Fibroblast of upper back skin (primary cell): ENCODE results near the gene NDUFS6.
"Not testable (repeated sequence)": the region's sequence is repeated elsewhere in the genome, so short reads cannot be mapped to it uniquely, and the experiment has no call there.

Source experiments
- DNase-seq: peaks from one replicate; pipeline ENCODE4 v3.0.0-alpha.2; 2013

Gene NDUFS6

DNA sequence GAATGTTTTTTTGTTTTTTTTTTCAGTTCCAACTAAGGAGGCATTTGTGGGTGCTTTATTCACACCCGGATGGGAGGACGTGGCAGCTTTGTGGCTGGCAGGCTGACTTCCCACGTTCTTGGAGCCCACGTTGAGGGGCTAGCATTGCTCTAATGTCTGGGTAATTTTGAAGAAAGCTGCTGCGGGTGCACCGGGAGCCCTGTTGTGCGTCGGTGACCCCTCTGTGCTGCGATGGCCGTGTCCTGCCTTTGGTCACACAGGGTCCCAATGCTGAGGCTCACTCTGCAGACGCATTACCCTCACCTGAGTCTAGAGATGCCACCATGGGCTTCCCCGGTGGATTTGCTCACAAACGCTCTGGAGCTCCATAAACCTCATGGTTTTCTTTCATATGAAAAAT lies 34.2 kb downstream of the NDUFS6 start:
- no peak for DNase-seq

DNA sequence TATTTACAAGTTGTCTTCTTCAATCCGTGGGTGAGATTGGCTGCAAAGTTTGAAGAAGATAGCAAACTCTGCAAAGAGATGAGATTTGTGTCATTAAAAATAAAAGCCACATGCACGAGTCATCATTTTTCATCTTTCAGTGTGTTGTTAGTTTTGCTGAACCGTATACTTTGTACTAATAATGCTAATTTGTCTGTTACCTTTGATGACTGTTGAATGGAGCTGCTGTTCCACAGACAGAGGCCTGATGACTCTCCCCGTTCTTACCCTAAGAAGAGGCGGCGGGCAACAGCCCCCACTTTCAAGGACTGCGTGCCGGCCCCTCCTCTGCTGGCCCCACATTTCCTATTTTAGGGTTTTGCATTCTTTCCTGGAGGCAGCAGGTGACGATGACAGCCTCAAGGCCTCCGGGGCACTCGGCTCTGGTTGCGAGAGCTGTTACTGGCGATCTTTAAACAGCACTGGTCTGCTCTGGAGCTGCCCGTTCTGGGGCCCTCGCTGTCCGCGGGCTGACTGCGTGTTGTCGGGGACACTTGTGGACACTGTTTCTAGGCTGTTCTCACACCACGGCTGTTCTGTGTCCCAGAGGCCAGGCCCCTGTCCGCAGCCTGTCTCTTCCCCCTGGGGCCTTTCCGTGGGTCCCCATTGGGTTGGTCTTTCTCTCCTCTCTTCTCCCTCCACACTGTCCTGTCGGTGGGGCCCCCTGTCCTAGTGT lies 35.1 kb downstream of the NDUFS6 start:
- DNase-seq, result no peak

DNA sequence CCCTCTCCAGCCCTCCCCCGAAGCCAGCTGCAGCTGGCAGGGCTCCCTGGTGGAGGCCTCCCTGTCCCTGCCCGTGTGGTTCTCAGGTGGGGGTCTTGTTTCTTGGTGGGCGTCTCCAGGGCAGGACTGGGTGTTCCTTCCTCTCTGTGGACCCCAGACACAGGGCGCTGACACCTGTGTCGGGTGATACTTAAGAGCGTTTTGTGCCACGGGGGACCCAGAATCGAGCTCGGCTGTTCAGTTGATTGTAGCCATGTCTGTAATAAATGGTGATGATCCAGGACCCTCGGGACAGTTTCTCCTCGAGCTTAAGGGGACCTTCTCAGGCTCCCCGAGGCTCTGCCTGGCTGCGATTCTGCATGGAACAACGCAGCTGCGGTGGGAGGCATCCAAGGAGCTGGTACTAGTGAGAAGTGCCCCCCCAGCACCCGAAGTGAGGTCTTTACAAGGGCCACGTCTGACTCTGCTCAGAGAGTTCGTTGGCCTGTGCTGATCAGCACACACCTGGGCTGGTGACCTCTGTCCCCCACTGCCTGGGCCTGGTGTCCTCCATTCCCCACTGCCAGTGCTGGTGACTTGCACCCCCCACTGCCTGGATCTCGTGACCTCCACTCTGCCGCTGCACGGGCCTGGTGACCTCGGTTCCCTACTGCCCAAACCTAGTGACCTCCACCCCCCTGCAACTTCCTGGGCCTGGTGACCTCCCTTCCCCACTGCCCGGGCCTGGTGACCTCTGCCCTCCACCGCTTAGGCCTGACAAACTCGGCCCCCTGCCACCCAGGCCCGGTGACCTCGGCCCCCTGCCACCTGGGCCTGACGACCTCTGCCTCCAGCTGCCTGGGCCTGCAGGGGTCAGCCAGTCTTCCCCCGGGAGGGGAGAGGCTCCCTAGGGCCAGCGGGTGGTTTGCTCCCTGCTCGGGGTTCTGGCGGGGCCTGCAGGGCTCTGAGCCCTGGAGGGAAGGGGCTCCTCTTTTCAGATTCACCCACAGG lies 36.0 kb downstream of the NDUFS6 start:
- DNase-seq, result no peak

DNA sequence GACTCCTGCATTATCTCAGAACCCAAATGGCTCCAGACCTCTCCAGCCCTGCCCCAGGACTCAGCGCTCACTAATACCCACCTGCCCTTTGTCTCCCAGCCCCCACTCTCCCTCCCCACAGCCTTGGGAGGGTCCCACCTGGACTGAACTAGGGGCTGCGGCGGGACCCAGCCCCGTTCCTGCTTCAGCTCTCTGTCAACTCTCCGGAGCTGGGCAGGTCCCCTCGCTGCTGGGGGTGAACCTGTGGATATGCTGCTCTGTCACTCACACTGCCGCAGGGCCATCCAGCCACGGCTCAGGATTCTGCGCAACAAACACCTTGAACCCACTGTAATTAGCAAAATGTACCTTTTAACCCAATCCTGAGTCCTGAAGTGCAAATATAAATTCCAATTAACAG lies 36.8 kb downstream of the NDUFS6 start:
- DNase-seq, result no peak

DNA sequence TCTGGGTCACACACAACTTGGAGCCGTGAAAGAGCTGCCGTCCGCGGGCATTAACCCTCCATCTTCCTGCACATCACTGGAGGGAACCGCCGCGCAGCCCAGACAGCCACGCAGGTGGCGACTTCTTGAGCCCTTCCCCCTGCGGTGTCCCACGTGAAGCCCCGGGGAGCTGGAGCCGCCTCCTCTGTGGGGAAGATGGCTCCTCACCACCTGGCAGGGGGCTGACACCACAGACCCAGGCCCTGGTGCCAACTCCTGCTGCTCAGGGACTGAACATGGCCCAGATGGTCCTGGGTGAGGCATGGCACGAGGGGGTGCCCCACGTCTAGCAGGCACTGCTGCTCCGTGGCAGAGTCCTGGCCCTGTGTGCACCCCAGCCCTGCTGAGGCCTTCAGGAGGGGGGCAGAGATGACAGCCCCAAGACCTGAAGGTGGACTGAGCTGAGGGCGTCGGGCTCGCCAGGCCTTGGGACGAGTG lies 38.9 kb downstream of the NDUFS6 start:
- DNase-seq, result no peak

DNA sequence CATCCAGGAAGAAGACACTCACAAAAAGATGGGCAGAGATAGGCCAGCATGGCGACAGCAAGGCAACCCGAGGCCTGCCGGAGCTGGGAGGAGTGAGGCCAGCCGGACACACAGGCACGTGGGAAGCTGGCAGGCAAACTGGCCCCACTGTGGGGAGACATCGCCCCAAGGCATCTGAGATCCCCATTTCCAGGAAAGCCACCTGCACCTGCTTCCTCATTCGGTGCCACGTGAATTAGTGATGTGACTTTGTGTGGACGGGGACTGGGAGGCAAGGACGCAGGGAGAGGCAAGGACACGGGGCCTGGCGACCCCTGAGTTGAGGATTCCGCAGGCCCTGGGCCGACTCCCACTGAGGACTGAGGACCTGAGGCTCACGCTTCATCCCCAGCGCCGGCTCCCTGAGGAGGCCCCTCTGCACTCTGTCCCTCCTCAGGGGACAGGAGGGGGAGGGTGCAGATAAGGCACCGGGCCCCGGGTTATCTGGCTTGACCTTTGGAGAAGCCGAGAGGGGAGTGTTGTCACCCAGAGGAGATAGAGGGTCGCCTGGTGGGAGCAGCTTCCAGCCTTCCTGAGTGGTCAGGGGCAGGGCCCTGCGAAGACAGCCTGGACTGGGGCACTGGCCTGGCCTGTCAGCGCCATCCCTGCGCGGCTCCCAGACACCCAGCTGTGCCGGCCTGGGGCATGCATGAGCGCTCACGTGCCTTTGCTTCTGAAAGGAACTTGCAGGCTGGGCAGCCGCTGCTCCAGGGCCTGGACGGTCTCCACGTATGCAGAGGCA lies 39.7 kb downstream of the NDUFS6 start:
- DNase-seq, result no peak

DNA sequence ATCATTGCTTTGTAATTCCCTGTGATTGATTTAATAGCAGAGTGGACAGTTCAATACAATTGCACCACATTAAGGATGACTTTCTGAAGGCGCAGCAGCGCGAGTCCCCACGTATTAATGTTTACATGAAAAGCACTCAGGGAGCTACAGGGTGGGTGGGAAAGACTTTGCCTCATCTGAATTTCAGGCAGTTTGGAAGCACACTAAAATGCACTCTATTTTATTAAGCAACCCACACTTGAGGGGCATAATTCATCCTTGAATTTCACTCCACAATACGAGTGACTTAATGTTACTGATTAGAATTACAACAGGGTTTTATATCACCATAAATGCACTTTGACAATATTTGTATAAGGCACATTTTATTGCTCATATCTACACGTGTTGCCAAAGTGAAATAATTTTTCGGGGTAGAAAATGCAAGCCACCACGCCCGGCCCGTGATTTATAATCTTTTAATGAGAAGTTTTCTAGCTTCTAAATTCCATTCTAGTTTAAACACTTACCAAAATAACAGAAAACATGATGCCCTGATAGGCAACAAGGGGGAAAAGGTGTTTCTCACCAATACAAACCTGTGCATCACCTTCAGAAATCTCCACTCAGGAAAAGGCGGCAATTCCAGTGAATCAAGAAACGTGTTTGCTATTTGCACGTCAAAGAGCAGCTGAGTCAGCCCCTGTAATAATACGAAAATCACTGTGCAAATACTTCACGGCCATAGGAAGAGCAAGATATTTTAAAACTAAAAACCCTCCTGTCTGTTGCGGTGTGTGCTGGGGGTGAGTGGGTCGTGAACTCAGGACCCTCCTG lies 41.0 kb downstream of the NDUFS6 start:
- no peak for DNase-seq

DNA sequence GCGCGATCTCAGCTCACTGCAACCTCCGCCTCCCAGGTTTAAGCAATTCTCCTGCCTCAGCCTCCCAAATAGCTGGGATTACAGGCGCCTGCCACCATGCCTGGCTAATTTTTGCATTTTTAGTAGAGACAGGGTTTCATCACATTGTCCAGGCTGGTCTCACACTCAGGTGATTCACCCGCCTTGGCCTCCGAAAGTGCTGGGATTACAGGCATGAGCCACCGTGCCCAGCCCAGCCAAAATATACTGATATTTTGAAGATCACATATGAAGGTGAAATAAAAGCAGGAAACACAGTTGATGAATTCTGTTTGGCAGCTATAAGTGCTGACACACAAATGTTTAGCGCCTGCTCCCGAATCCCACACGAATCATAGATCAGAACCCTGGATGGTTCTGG lies 42.6 kb downstream of the NDUFS6 start:
- not testable (repeated sequence) for DNase-seq

DNA sequence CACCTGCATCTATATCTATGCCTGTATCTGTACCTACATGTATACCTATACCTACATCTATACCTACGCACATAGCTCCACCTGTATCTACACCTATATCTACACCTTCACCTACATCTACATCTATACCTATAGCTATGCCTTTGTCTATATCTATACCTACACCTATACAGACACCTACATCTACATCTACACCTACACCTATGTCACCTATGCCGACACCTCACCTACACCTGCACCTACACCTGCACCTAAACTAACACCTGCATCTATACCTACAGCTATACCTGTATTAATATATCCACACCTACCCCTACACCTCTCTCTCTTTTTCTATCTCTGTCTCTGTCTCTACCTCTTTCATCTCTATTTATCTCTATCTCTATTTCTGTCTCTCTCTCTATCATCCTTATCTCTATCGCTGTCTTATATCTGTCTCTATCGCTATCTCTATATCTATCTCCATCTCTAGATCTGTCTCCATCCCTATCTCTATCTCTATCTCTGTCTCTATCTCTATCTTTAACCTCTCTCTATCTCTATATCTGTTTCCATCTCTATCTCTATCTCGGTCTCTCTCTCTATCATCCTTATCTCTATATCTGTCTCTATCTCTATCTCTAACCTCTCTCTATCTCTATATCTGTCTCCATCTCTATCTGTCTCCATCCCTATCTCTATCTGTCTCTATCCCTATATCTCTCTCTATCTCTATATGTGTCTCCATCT lies 43.7 kb downstream of the NDUFS6 start:
- no peak for DNase-seq

DNA sequence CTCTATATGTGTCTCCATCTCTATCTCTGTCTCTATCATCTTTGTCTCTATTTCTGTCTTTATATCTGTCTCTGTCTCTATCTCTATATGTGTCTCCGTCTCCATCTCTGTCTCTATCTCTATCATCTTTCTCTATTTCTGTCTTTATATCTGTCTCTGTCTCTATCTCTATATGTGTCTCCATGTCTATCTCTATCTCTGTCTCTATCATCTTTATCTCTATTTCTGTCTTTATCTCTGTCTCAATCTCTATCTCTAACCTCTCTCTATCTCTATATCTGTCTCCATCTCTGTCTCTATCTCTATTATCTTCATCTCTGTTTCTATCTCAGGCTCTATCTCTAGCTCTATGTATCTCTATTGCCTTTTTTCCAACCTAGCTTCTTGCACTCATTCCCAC lies 44.5 kb downstream of the NDUFS6 start:
- no peak for DNase-seq

DNA sequence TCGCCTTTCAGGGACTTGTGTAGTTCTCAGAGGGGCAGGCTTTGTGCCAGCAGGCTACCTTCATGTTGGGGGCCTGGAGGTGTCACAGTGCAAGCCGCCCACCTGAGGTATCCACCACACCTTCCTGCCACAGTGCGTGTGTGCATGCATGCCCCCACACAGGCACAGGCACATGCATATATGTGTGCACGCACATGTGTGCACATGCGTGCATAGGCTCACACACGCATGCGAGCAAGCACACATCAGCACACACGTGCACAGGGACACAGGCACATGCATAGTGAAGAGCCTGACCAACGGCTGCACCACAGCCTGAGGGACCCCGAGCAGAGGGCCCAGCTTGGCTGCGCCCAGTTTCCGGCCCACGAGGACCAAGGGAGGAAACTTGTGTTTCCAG lies 45.4 kb downstream of the NDUFS6 start:
- DNase-seq, result no peak

DNA sequence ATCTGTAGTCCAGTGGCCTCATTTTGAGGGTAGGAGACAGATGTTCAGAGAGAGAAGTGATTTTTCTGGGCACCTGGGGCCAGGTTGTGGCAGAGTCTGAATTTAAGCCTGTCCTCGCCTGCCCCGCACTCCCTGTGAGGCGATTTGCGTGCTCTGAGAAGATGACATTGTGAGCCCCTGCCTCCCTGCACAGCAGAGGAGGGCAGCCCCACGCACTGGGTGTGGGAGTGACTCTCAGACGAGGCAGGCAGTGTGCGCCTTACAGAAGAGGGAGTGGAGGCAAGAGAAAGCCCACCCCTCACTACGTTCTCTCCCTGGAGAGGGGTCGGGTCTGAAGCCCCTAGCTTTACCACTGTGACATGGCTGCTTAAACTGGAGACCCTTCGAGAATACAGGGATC lies 45.8 kb downstream of the NDUFS6 start:
- no peak for DNase-seq

DNA sequence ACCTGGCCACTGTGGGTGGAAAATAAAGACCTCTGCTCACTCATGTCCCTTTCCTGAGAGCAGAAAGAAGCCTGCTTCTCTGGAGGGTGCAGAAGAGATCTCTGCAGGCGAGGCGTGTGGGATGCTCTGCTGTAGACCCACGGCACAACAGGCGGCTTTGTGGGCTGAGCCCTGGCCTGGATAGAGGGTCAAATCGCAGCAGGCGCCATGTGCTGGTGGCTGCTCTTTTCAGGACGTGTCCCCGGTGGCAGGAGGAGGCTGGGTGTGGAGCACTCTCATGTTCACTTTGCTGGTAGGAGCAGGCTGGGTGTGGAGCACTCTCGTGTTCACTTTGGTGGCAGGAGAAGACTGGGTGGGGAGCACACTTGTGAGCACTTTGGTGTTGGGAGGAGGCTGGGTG lies 46.4 kb downstream of the NDUFS6 start:
- DNase-seq, result no peak

DNA sequence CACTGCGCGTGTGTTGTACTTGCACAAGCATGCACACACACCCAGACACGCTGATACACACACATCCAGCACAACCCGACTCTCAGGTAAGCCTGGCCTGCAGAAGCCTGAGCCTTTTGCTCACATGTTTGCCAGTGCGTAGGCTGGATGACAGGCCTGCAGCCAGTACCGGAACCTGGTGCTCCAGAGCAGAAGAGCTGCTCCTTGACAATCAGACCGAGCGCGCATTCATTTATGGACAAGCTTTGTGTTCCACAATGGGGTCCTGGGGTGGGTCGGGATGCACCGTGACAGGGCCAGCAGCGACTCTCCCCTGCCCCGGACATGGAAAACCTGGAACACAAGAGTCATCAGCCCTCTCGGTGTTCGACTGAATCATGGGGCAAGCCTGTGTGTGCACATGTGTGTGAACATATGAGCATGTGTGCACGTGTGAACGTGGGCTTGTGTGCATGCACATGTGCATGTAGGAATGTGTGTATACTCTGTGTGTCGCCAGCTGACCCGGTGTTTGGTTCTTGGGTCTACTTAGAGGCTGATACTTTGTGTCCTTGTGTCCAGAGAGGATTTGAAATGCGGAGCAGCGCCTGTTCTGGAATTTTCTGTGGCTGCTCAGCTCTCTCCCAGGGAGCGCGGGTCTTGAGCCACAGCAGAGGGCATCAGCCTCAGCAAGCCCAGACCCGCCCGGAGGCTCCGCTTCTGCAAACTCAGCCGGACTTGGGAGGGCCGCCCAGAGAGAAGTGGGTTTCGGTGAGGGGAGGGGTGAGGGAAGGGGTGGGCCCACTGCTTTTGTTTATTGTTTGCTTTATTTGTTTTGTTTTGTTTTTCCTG lies 49.3 kb downstream of the NDUFS6 start:
- DNase-seq, result no peak

DNA sequence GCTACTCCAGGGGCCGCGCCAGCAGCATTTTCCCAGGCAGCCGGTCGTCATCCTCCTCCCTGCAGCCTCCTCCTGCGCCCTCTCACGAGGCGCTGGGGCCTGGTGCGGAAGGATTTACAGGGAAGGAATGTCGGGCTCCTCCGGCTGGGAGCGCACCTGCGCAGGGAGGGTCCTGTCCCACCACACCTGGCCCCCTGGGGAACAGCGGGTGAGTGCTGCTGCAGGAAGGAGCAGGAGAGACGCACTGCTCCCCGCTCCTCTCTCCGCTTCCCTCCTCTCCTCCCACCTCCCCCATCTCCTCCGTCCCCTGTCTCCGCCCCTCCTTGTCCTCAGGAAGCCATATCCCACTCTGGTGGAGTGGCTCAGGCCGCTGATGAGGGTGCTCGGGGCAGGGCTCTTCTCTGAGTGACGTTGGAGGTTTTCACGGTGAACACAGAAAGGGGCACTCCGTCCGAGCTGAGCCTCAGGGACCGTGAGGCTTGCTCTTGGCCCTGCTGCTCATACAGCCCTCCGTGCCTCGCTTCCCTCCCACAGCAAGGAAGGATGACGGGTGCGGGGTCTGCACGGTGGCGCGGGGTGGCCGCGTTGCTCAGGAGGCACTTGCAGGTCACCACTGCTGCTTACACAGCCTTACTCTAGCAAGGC lies 50.2 kb downstream of the NDUFS6 start:
- DNase-seq, result no peak

DNA sequence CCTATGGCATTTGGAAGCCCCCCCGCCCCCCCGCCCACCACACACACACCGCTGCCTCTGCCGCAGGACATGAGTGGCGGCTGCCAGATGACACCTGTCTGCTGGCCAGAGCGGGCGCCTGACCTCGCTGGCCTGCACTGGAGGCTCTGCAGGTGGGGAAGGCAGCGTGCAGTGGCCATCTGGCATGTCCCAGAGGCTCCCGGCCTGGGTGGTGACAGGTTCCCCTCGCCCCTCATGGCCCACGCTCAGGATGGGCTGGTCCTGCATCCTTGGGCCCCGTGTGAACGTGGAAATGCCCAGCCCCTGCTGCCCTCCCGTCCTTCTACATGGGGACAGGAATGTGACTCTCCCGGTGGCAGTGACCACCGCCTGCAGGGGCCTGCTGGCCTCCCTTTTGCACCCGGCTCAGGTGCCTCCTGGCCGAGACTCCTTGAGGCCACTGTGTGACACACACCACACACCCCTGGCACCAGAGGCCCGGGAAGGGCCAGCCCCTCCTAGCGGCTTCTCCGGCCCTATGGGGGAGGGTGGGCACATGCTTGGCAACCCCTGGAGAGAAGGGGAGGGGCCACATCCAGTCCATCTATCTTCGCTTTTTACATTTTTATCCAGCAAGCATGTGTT lies 51.2 kb downstream of the NDUFS6 start:
- no peak for DNase-seq

DNA sequence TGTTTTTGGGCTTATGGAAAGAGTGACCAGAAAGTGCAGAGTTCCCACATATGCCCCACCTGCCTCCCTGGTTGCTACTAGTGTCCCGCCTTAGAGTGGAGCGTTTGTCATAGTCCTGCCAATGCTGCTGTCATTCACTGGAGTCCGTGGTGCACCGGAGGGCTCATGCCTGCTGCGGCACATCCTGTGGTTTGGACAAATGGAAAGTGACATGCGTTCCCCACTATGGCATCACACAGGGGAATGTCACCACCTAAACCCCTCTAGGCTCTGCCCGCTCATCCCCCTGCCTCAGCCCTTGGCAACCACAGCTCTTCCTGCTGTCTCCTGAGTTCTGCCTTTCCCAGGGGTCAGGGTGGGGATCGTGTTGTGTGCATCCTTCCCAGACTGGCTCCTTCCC lies 52.3 kb downstream of the NDUFS6 start:
- no peak for DNase-seq

DNA sequence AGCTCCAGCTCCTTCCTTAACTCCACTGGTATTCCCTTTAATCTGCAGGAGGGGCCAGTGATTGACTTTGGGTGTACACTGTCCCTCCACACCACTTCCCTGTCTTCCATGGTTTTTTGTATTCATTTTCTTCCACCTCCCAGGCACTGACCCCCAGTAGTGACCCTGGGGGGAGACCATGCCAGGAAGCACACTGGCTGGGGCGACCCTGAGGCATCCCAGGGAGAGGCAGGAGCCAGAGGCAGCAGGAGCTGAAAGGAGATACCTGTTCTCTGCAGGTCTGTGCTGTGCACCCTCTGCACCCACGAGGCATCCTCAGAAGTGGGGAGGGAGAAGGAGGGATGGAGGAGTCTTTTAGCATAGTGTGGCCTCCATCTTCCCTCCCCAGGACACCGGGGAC lies 53.9 kb downstream of the NDUFS6 start:
- no peak for DNase-seq

DNA sequence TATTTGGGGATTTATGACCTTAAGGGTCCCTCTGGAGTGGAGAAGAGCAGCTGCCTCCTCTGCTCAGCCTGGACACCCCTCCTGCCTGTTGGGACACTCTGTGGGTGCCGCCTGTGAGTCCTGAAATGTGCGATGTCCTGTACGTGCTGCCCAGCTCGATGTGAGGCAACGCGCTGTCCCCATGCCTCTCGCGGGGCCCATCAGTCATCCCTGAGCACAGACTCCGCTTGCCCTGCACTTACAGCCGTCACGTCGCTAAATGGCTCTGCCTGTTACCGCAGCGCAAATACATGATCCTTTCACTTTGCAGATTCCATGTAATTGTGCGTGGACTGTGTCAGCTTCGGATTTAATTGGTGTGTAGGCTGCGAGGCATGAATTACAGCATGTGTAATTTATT lies 54.4 kb downstream of the NDUFS6 start:
- no peak for DNase-seq
